Urothelium cell line (cell line): ENCODE results near the gene LAYN.

Experiments used
- DNase-seq: peaks from one replicate; pipeline ENCODE4 v3.0.0; 2011; ENCODE audit warnings: low spot score, mixed read lengths
- FAIRE-seq: peaks from 2 replicates; lab custom pipeline; 2011; peaks lifted over from hg19 to GRCh38; lab: Jason Lieb, UNC

The LAYN gene

GRCh38 chr11:111531136-111531535 lies 9.4 kb upstream of the LAYN start:
- DNase-seq (no peak), FAIRE-seq (no peak)

GRCh38 chr11:111531687-111532364 lies 8.7 kb upstream of the LAYN start:
- peak; percentile 87 for FAIRE-seq
- peak; percentile 91 for DNase-seq

- DNase-seq (no peak), FAIRE-seq (no peak)
Measured at GRCh38 chr11:111532365-111532709, 8.2 kb upstream of the LAYN start.

GRCh38 chr11:111535281-111535680 lies 5.2 kb upstream of the LAYN start:
- FAIRE-seq (no peak), DNase-seq (no peak)

GRCh38 chr11:111537336-111537860 lies 3.1 kb upstream of the LAYN start:
- no peak for FAIRE-seq
- DNase-seq = no peak

GRCh38 chr11:111538407-111539114 lies 2.0 kb upstream of the LAYN start:
- DNase-seq (no peak), FAIRE-seq (no peak)

- FAIRE-seq = no peak
- no peak for DNase-seq
Measured at GRCh38 chr11:111539426-111540113, 950 bp upstream of the LAYN start.

GRCh38 chr11:111540937-111541253 lies 375 bp downstream of the LAYN start:
- DNase-seq = no peak
- no peak for FAIRE-seq

- FAIRE-seq = peak; percentile 82
- peak; percentile 77 for DNase-seq
Measured at GRCh38 chr11:111541254-111542061, 938 bp downstream of the LAYN start.

GRCh38 chr11:111542606-111543275 lies 2.2 kb downstream of the LAYN start:
- FAIRE-seq = no peak

GRCh38 chr11:111548525-111548924 lies 8.0 kb downstream of the LAYN start:
- FAIRE-seq (no peak), DNase-seq (no peak)

More at GRCh38 chr11:111542606-111543275, 2.2 kb downstream of the LAYN start:
- no peak for DNase-seq

GRCh38 chr11:111549196-111549868 lies 8.8 kb downstream of the LAYN start:
- DNase-seq (no peak), FAIRE-seq (no peak)

GRCh38 chr11:111549869-111550203 lies 9.3 kb downstream of the LAYN start:
- no peak for DNase-seq
- no peak for FAIRE-seq

GRCh38 chr11:111550258-111550657 lies 9.7 kb downstream of the LAYN start:
- no peak for FAIRE-seq

GRCh38 chr11:111554532-111554931 lies 14.0 kb downstream of the LAYN start:
- no peak for FAIRE-seq

More at GRCh38 chr11:111550258-111550657, 9.7 kb downstream of the LAYN start:
- DNase-seq = no peak

GRCh38 chr11:111555255-111555654 lies 14.7 kb downstream of the LAYN start:
- DNase-seq (no peak), FAIRE-seq (no peak)

More at GRCh38 chr11:111554532-111554931, 14.0 kb downstream of the LAYN start:
- no peak for DNase-seq

- FAIRE-seq (peak; percentile 58), DNase-seq (peak; percentile 60)
Measured at GRCh38 chr11:111557425-111558111, 17.0 kb downstream of the LAYN start.

GRCh38 chr11:111559800-111560464 lies 19.4 kb downstream of the LAYN start:
- no peak for DNase-seq

GRCh38 chr11:111560800-111561199 lies 20.3 kb downstream of the LAYN start:
- no peak for FAIRE-seq
- DNase-seq = no peak

More at GRCh38 chr11:111559800-111560464, 19.4 kb downstream of the LAYN start:
- FAIRE-seq = peak; percentile 87
